Hematopoietic multipotent progenitor cell treated with erythropoietin and hydrocortisone succinate and interleukin-3 and kit ligand, for 6 days (in vitro differentiated cells): ENCODE measurements around the gene MARVELD1.
"Not testable (repeated sequence)": the region's sequence is repeated elsewhere in the genome, so short reads cannot be mapped to it uniquely, and the experiment has no call there.

Source experiments
- DNase-seq: peaks from one replicate; pipeline ENCODE4 v3.0.0-alpha.2; 2015

Gene MARVELD1

DNA sequence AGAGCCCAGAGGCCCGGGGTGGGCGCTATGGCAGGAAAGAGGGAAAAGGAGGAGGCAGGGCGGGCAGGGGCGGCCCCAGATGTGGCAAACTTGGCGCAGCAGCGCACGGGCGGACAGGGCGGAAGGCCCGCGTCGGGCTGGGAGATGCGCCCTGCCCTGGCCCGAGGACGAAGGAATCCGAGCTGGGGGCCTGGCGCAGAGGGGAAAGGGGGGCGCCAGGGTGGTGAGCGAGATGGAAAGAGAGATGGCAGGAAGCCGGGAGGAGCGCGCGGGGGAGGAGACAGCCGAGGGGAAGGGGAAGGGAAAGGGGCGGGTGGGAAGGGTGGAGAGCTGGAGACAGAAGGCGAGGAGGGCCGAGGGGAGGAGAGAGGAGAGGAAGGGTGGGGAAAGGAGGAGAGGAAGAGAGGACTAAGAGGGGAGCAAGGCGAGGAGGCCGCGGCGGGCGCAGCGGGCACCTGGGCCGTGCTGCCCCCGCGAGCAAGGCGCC, at the start of gene MARVELD1:
TSS of gene MARVELD1 (plus strand) at position 392 of the 487 bp plus-strand sequence. CDS start 147 bp downstream, outside the sequence.
- DNase-seq = peak; percentile 73

- peak; percentile 95 for DNase-seq
Observed at GRCh38 chr10:97664282-97664850, 49.2 kb upstream of the MARVELD1 start.

DNA sequence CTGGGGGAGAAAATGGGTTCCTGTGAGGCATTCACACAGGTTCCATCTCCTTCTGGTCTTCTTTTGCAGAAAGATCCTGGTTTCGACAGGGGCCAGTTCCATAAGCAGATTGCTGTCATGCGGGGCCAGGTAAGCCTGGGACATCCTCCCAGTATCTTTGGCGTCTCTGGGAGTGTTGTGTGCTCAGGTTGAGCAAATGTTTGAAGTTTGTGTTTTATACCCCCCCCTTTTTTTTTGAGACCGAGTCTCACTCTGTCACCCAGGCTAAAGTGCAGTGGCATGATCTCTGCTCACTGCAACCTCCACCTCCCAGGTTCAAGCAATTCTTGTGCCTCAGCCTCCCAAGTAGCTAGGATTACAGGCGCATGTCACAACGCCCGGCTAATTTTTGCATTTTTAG, 46.5 kb upstream of the MARVELD1 start:
- no peak for DNase-seq

- DNase-seq = peak; percentile 36
Observed at GRCh38 chr10:97667463-97667862, 46.1 kb upstream of the MARVELD1 start.

DNA sequence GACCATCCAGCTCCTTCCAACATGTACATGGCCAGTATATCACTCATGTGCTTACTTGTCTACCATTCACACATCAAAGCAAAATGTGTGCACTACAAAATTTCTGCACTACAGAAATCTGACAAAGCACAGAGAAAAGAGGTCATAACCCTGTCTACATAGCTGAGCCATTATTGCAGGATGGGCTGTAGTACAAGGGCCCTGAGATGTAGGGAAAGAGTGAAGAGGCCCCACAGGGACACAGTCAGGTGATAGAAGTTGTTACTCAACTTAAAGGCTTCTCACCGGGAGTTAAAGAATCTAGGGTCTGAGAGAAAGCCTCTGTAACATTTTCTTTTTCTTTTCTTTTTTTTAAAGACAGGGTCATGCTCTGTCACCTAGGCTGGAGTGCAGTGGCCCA, 44.0 kb upstream of the MARVELD1 start:
- DNase-seq = no peak

- peak; percentile 95 for DNase-seq
Observed at GRCh38 chr10:97673736-97674525, 39.6 kb upstream of the MARVELD1 start.

DNA sequence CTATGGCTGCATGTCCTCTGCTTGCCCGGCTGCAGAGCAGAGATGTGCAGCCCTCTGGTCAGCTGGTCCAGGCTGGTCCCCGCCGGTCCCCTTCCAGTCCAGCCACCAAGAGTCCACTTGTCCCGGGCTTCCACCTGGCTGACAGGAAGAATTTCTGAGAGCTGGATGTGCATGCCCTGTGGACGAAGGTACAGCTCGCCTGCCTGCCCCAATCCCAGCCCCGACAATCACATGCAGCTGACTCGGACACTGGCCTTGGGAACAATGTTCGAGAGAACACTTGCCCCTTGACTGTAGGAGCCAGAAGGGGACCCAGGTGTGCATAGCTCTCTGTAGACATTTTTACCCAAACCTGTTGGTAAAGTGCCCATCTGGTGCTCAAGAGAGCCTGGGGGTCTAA, 38.3 kb upstream of the MARVELD1 start:
- DNase-seq = no peak

GRCh38 chr10:97676770-97677581, 36.6 kb upstream of the MARVELD1 start:
- peak; percentile 81 for DNase-seq

DNA sequence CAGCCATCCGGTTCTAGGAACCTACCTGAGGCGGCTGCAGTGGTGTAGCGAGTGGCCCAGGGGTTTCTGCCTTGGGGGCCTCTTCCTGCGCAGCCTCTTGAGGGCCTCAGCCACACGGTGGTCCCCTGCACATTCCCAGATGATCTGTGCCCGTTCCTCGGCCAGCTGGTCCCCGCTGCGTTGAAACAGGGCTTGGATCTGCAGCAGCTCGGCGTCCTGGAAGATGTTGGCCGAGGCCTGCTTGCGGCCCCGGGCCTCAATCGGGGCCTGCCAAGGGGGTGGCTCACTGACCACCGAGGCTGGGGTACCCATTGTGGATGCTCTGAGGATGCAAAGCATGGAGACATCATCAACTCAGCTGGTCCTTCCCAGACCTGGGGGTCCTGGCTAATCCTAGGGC, 33.9 kb upstream of the MARVELD1 start:
- no peak for DNase-seq

- DNase-seq = no peak
Observed at GRCh38 chr10:97682042-97682441, 31.5 kb upstream of the MARVELD1 start.

GRCh38 chr10:97683556-97684367, 29.8 kb upstream of the MARVELD1 start:
- DNase-seq = no peak

GRCh38 chr10:97684368-97684713, 29.2 kb upstream of the MARVELD1 start:
- not testable (repeated sequence) for DNase-seq

DNA sequence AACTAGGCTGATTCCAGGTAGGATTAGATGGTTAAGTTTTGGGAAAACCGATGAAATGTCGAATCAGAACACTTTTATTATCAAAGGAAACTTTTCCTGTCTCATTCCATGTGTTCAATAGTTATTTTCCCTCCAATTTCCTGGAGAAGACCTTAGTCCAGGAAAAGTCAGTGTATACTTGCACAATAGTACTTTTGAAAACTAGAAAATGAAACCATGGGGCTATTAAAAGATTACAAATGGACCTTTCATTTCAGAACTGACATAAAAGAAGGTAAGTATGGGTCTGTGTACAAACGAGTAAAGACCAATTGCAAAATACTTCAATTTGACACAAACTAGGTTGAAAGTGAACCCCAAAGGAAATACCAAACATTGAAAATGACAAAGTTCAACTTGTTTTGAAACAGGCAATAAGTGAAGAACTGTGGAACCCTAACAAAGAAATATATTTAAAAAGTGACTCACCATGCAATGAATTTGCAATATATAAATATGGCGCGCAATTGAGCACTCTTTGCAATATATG, 28.6 kb upstream of the MARVELD1 start:
- DNase-seq = no peak

DNA sequence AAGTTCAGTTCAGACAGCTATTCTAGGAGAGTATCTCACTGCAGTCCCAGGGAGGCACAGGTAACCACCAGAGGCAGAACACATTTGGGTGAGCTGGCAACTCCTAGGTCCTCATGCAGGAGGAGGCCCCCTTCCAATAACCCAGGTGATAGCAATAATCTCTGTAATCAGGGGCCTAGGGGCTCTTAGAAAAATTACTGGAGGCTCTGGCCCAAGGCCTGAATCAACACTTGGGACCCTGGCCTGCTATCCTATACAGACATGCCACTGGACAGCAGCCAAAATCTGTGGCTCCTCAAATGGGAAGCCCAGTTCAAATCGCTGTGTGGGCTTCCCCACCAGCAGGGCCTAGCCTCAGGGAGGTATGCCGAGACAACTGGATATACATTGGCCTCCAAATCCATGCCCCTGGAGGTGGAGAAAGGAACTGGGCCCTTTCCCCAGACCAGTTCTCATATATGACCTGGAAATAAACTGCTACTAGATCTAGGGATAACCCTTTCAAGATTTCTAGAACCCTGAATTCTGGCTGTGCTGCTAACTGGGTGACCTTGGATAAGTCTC, 28.1 kb upstream of the MARVELD1 start:
- peak; percentile 30 for DNase-seq

DNA sequence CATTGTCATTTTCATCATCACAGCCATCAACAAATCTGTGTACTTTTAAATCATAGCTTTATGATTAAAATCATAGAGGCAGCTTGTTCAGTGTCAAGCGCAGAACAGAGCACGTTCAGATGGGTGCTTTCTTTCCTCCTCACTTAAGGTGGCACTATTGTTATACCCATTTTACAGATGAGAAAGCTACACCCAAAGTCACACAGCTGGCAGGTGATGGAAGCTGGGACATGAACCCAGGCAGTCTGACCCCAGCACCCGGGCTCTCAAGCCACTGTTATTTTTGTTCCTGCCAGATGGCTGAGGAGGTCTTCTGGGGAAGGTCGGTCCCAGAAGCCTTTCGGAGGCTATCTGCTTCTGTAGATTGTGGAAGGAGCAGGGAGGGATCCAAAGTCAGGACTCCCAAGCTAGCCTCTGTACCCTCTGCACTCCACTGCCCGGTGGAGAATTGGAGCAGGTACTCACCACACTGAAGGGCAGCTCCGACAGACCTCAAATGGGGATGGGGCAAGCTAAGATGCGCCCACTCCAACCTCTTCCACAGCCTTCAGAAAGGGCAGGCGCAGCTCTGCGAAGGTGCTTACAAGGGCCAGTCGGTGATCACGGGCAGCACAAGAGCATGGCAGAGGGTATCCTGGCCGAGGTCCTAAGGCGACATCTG, 27.1 kb upstream of the MARVELD1 start:
- DNase-seq = peak; percentile 64

DNA sequence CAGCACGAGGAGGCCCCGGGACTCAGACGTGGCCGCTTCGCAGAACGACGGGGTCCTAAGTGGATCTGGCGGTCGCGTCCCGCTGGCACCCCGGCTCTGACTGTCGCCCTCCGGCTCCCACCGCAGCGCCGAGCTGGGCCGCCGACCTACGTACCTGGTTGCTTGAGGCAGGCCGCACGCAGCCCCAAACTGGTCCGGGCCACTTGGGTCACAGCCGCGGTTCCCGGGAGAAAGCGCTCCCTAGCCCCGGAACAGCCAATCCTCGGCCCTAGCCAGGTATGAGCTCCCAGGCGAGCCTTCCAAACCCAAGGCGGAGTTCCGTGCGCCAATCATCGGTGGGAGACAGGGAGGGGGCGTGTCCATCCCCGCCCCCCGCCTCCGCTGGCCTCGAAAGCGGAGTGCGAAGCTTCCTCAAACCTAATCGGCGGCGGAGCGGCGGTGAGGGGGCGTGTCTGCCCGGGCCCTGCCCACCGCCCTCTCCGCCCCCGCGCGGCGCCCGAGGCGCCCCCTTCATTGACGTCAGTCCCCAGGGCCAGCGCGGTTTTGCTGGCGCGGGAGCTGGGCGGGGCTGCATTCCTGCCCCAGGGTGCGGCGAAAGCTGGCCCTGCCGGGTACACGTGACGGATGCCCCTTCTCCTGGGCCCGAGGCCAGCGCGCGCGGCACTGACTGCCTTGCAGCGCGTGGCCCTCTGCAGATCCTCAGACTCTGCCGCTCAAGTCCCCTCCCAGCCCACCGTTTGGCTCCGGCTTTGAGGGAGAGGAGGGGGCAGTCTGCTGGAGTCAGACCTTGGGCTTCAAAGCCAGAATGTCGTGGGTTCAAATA, 26.4 kb upstream of the MARVELD1 start, which contains the start of gene AVPI1:
TSS of gene AVPI1 (minus strand) at position 280 of the 823 bp plus-strand sequence. CDS start 7,336 bp downstream, outside the sequence.
- DNase-seq = peak; percentile 97

GRCh38 chr10:97687785-97688781, 25.4 kb upstream of the MARVELD1 start:
- DNase-seq = peak; percentile 32

DNA sequence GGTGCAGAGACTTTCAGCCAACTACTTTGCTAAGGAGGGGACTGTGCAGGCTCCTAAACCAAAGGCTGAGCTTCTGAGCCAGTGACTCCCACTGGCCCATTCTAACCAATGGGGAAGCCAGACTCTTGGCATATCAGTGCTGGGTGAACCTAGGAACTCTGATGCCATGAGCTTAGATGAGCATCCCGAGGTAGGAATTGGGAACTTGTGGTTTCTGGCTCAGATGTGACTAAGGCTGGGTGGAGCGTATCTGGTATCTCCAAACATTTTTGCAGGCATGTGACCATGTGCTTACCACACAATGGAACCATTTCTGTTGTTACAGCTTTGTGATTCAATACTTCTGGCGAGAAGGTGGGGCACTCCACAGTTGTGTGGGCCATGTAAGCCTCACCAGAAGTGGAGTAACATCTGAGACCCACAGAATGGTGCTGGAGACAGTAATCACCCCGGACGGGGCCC, 23.9 kb upstream of the MARVELD1 start:
- peak; percentile 79 for DNase-seq

- DNase-seq = no peak
Observed at GRCh38 chr10:97690133-97690532, 23.4 kb upstream of the MARVELD1 start.
